Mesenchymal stem cell (in vitro differentiated cells and primary cell): ENCODE data around the gene SPAG7.
A peak's percentile ranks its signal among the peaks of the same experiment; 100 is the strongest.

Source experiments
- DNase-seq: peaks from one replicate; pipeline ENCODE4 v3.0.0-alpha.2; 2013
- H2AFZ ChIP-seq: one replicate; pipeline ENCODE4 v1.6.1; 2013; ENCODE audit warnings: low read depth, mild to moderate bottlenecking, control low read depth, inconsistent platforms, low read length, moderate library complexity
- H2AK5ac ChIP-seq: 2 replicates; pipeline ENCODE4 v1.6.1; 2013; ENCODE audit warnings: low read length, moderate library complexity, mild to moderate bottlenecking, inconsistent platforms; ENCODE audit not compliant: severe bottlenecking
- H2BK120ac ChIP-seq: one replicate; pipeline ENCODE4 v1.6.1; 2013; ENCODE audit warnings: low read depth, mild to moderate bottlenecking, inconsistent platforms, low read length, moderate library complexity
- H2BK12ac ChIP-seq, 2 experiments: one replicate each; pipeline ENCODE4 v1.6.1; 2013; ENCODE audit warnings: inconsistent platforms in 2 of 2, low read length in 2 of 2, mild to moderate bottlenecking in 2 of 2, moderate library complexity in 2 of 2, control low read depth in 1 of 2
- H2BK15ac ChIP-seq: one replicate; pipeline ENCODE4 v1.6.1; 2013; ENCODE audit warnings: mild to moderate bottlenecking, low read depth, inconsistent platforms; ENCODE audit not compliant: poor library complexity, severe bottlenecking
- H2BK5ac ChIP-seq: 2 replicates; pipeline ENCODE4 v1.6.1; 2013; ENCODE audit warnings: low read depth, mild to moderate bottlenecking, low read length, control low read depth, inconsistent platforms; ENCODE audit not compliant: poor library complexity, severe bottlenecking
- H3K14ac ChIP-seq, 2 experiments: one replicate each; pipeline ENCODE4 v1.6.1; 2013; ENCODE audit warnings: inconsistent platforms in 2 of 2, low read length in 2 of 2, control low read depth in 1 of 2, mild to moderate bottlenecking in 1 of 2, moderate library complexity in 1 of 2
- H3K18ac ChIP-seq, 2 experiments: one replicate each; pipeline ENCODE4 v1.6.1; 2013; ENCODE audit warnings: inconsistent platforms in 2 of 2, low read length in 2 of 2, control low read depth in 1 of 2, low read depth in 1 of 2, mild to moderate bottlenecking in 1 of 2
- H3K23ac ChIP-seq, 2 experiments: one replicate each; pipeline ENCODE4 v1.6.1; 2013; ENCODE audit warnings: inconsistent platforms in 2 of 2, low read length in 2 of 2, mild to moderate bottlenecking in 2 of 2, moderate library complexity in 2 of 2, control low read depth in 1 of 2
- H3K27ac ChIP-seq: 2 replicates; pipeline ENCODE4 v1.5.1; 2013; ENCODE audit warnings: mild to moderate bottlenecking, moderate library complexity, low read length, control low read depth, inconsistent platforms; ENCODE audit not compliant: poor library complexity, severe bottlenecking
- H3K27me3 ChIP-seq, 2 experiments: 2 replicates each; pipeline versions ENCODE4 v1.6.1 to v1.7.0; 2013; ENCODE audit warnings: low read length in 2 of 2, mild to moderate bottlenecking in 2 of 2, moderate library complexity in 2 of 2, control low read depth in 1 of 2, inconsistent platforms in 1 of 2; ENCODE audit not compliant: control insufficient read depth in 1 of 2, insufficient read depth in 1 of 2
- H3K36me3 ChIP-seq, 2 experiments: 2 replicates each; pipeline versions ENCODE4 v1.6.1 to v1.7.0; 2013; ENCODE audit warnings: low read length in 2 of 2, control low read depth in 1 of 2, inconsistent platforms in 1 of 2, low read depth in 1 of 2, mild to moderate bottlenecking in 1 of 2; ENCODE audit not compliant: insufficient read depth in 2 of 2, control insufficient read depth in 1 of 2
- H3K4ac ChIP-seq, 2 experiments: one replicate each; pipeline ENCODE4 v1.6.1; 2013; ENCODE audit warnings: inconsistent platforms in 2 of 2, low read length in 2 of 2, mild to moderate bottlenecking in 2 of 2, moderate library complexity in 2 of 2, control low read depth in 1 of 2, low read depth in 1 of 2
- H3K4me1 ChIP-seq: 2 replicates; pipeline ENCODE4 v1.6.1; 2013; ENCODE audit warnings: low read depth, low read length, control low read depth; ENCODE audit not compliant: control insufficient read depth, insufficient read depth
- H3K4me2 ChIP-seq: 2 replicates; pipeline ENCODE4 v1.6.1; 2013; ENCODE audit warnings: low read length, mild to moderate bottlenecking, inconsistent platforms; ENCODE audit not compliant: poor library complexity, severe bottlenecking
- H3K4me3 ChIP-seq, 2 experiments: 2 replicates each; pipeline versions ENCODE4 v1.5.1 to v1.7.0; 2013; ENCODE audit warnings: low read length in 2 of 2, mild to moderate bottlenecking in 2 of 2, control low read depth in 1 of 2, low read depth in 1 of 2; ENCODE audit not compliant: insufficient read depth in 1 of 2
- H3K79me1 ChIP-seq: replicated peaks from 2 replicates; pipeline ENCODE4 v1.6.1; 2013; ENCODE audit warnings: mild to moderate bottlenecking, control low read depth, low read length, inconsistent platforms; ENCODE audit not compliant: poor library complexity, severe bottlenecking
- H3K9ac ChIP-seq: 2 replicates; pipeline ENCODE4 v1.7.0; 2013; ENCODE audit warnings: mild to moderate bottlenecking, low read length, moderate library complexity
- H3K9me3 ChIP-seq: 2 replicates; pipeline ENCODE4 v1.7.0; 2013; ENCODE audit warnings: mild to moderate bottlenecking, low read length; ENCODE audit not compliant: control insufficient read depth
- H4K8ac ChIP-seq: one replicate; pipeline ENCODE4 v1.6.1; 2013; ENCODE audit warnings: inconsistent platforms, mild to moderate bottlenecking, low read length, moderate library complexity
- H4K91ac ChIP-seq: one replicate; pipeline ENCODE4 v1.6.1; 2013; ENCODE audit warnings: mild to moderate bottlenecking, low read length, inconsistent platforms
- WGBS: methylation state at CpG from one replicate; pipeline ENCODE4 v1.1.7; 2013; ENCODE audit warnings: mixed read lengths; 5-methylcytosine and 5-hydroxymethylcytosine counted together

The SPAG7 gene

GRCh38 chr17:4971826-4972225 is 4.2 kb upstream of the SPAG7 start:
- no peak overlapping the region for H3K4ac ChIP-seq
- H4K91ac ChIP-seq = no peak overlapping the region
- no peak overlapping the region for H3K14ac ChIP-seq
- H2BK12ac ChIP-seq = no peak overlapping the region
- no peak overlapping the region for H3K4me3 ChIP-seq
- DNase-seq = no peak
- peaks cover 26% of the 10 kb centered on the region for H3K4me1 ChIP-seq
- H3K27ac ChIP-seq = no peak overlapping the region
- no peak overlapping the region for H3K18ac ChIP-seq
- no peak overlapping the region for H2AFZ ChIP-seq
- H3K9ac ChIP-seq = peak overlapping the region; percentile 37
- H3K9me3 ChIP-seq = no peaks in the 10 kb centered on the region
- H2BK120ac ChIP-seq = no peak overlapping the region
- H3K36me3 ChIP-seq = peaks cover 41 to 68% of the 10 kb centered on the region in 2 experiments
- no peak overlapping the region for H3K23ac ChIP-seq
- H3K4me2 ChIP-seq = no peak overlapping the region
- H4K8ac ChIP-seq = no peak overlapping the region
- peaks cover 22% of the 10 kb centered on the region for H3K79me1 ChIP-seq
- no peak overlapping the region for H2BK15ac ChIP-seq
- no peak overlapping the region for H2BK5ac ChIP-seq
- no peaks in the 10 kb centered on the region for H3K27me3 ChIP-seq
- over 99% methylated on average over 6 of the region's 6 CpGs for whole genome bisulfite sequencing
- no peak overlapping the region for H2AK5ac ChIP-seq

GRCh38 chr17:4970273-4970672 is 2.7 kb upstream of the SPAG7 start:
- Histone ChIP-seq H3K4me1 (peaks cover 31% of the 10 kb centered on the region), H3K9ac (peak overlapping the region; percentile 99), H3K4me3 (peak overlapping the region in 1 of 2 experiments; percentile 10), H3K14ac (no peak overlapping the region), H3K36me3 (peaks cover 42 to 58% of the 10 kb centered on the region in 2 experiments), H2BK12ac (no peak overlapping the region), H2AK5ac (peak overlapping the region; percentile 56), H2BK120ac (no peak overlapping the region), H3K4me2 (no peak overlapping the region), H3K23ac (peak overlapping the region in 1 of 2 experiments; percentile 45), H3K9me3 (no peaks in the 10 kb centered on the region), H3K18ac (peak overlapping the region in 1 of 2 experiments; percentile 5), H3K27me3 (no peaks in the 10 kb centered on the region), H2BK15ac (no peak overlapping the region), H4K91ac (peak overlapping the region; percentile 16), H3K4ac (no peak overlapping the region), H2AFZ (no peak overlapping the region), H3K27ac (peak overlapping the region; percentile 95), H4K8ac (no peak overlapping the region), H3K79me1 (peaks cover 25% of the 10 kb centered on the region), H2BK5ac (no peak overlapping the region)
- DNase-seq = no peak
- 97% methylated on average over 8 of the region's 8 CpGs for WGBS

GRCh38 chr17:4969551-4970173 is 2.0 kb upstream of the SPAG7 start:
- H4K8ac ChIP-seq = peak overlapping the region; percentile 79
- WGBS = 82% methylated on average over 16 of the region's 16 CpGs
- peaks cover 45 to 54% of the 10 kb centered on the region in 2 experiments for H3K36me3 ChIP-seq
- peaks cover 23% of the 10 kb centered on the region for H3K79me1 ChIP-seq
- H2BK15ac ChIP-seq = no peak overlapping the region
- peak overlapping the region; percentile 65 for H4K91ac ChIP-seq
- DNase-seq = peak; percentile 66
- peak overlapping the region in 1 of 2 experiments; percentile 57 for H3K23ac ChIP-seq
- H3K4ac ChIP-seq = peak overlapping the region in 1 of 2 experiments; percentile 50
- no peaks in the 10 kb centered on the region for H3K27me3 ChIP-seq
- peak overlapping the region in 1 of 2 experiments; percentile 57 for H2BK12ac ChIP-seq
- peak overlapping the region; percentile 56 for H2AK5ac ChIP-seq
- H2BK5ac ChIP-seq = no peak overlapping the region
- H3K4me1 ChIP-seq = peaks cover 31% of the 10 kb centered on the region
- H3K9me3 ChIP-seq = no peaks in the 10 kb centered on the region
- H3K18ac ChIP-seq = peak overlapping the region; percentile 16 to 19
- peak overlapping the region; percentile 99 for H3K9ac ChIP-seq
- peak overlapping the region; percentile 82 for H3K4me2 ChIP-seq
- no peak overlapping the region for H3K14ac ChIP-seq
- H3K27ac ChIP-seq = peak overlapping the region; percentile 95
- no peak overlapping the region for H2AFZ ChIP-seq
- peak overlapping the region; percentile 30 to 94 for H3K4me3 ChIP-seq
- H2BK120ac ChIP-seq = no peak overlapping the region

- H3K4me3 ChIP-seq = peak overlapping the region; percentile 59 to 94
- peak overlapping the region; percentile 59 for H2BK120ac ChIP-seq
- H3K27me3 ChIP-seq = no peaks in the 10 kb centered on the region
- peaks cover 31% of the 10 kb centered on the region for H3K4me1 ChIP-seq
- H3K14ac ChIP-seq = peak overlapping the region in 1 of 2 experiments; percentile 95
- H3K79me1 ChIP-seq = peaks cover 25% of the 10 kb centered on the region
- peak overlapping the region; percentile 82 for H3K4me2 ChIP-seq
- peak overlapping the region; percentile 87 to 99 for H3K18ac ChIP-seq
- DNase-seq = peak; percentile 97
- peak overlapping the region in 1 of 2 experiments; percentile 90 for H3K23ac ChIP-seq
- peak overlapping the region; percentile 75 for H2AK5ac ChIP-seq
- peak overlapping the region; percentile 99 for H3K9ac ChIP-seq
- peaks cover 42 to 49% of the 10 kb centered on the region in 2 experiments for H3K36me3 ChIP-seq
- no peak overlapping the region for H2AFZ ChIP-seq
- H2BK12ac ChIP-seq = peak overlapping the region; percentile 20 to 89
- H4K91ac ChIP-seq = peak overlapping the region; percentile 97
- peak overlapping the region; percentile 15 for H2BK15ac ChIP-seq
- peak overlapping the region; percentile 63 for H4K8ac ChIP-seq
- H2BK5ac ChIP-seq = peak overlapping the region; percentile 39
- WGBS = 52% methylated on average over 12 of the region's 15 CpGs
- peak overlapping the region; percentile 95 for H3K27ac ChIP-seq
- H3K4ac ChIP-seq = peak overlapping the region; percentile 50 to 97
- H3K9me3 ChIP-seq = no peaks in the 10 kb centered on the region
These were observed 1.5 kb upstream of the SPAG7 start for GRCh38 chr17:4969047-4969550.
